ENCODE results near the gene FSIP1.

- no peak for TF ChIP-seq CTCF (conservative IDR thresholded peaks at IDR 0.05 in 1 of 2, IDR thresholded peaks at IDR 0.05 in 1 of 2; ENCODE audit: extremely low read depth in 1 of 2, insufficient read depth in 1 of 2, low read depth in 1 of 2, low read length in 2 of 2)
- TF ChIP-seq EZH2 (IDR thresholded peaks at IDR 0.05; ENCODE audit: borderline replicate concordance, low read length) = no peak
Observed at GRCh38 chr15:39591896-39592315, 190.7 kb downstream of the FSIP1 start.

All from mammary epithelial cell (primary cell).